Central memory CD8-positive, alpha-beta T cell (primary cell): ENCODE data around the gene TFF1.

ENCODE experiments used
- ATAC-seq: fragments of 150-1000 bp; cut with Tn5 transposase; replicated peaks from 2 replicates; pipeline ENCODE4 v1.10.0; 2022; ENCODE audit warnings: mild to moderate bottlenecking, moderate FRiP score, moderate number of reproducible peaks; ENCODE audit not compliant: poor library complexity, severe bottlenecking; ENCODE audit errors: extremely low read depth
- DNase-seq, 2 donors: peaks; one replicate each; pipeline ENCODE4 v3.0.0; 2021; ENCODE audit warnings: low spot score in 2 of 2
- H3K27ac Mint-ChIP-seq: one replicate; pipeline ENCODE4 v1.8.0; 2022; ENCODE audit warnings: low read depth, mild to moderate bottlenecking, moderate library complexity, mixed read lengths
- H3K27me3 Mint-ChIP-seq: one replicate; pipeline ENCODE4 v1.8.0; 2022; ENCODE audit warnings: mixed read lengths
- H3K36me3 Mint-ChIP-seq: one replicate; pipeline ENCODE4 v1.8.0; 2022; ENCODE audit warnings: mild to moderate bottlenecking, moderate library complexity, mixed read lengths; ENCODE audit not compliant: insufficient read depth
- H3K4me1 Mint-ChIP-seq: one replicate; pipeline ENCODE4 v1.8.0; 2022; ENCODE audit warnings: mixed read lengths
- H3K4me3 Mint-ChIP-seq: one replicate; pipeline ENCODE4 v1.8.0; 2022; ENCODE audit warnings: mild to moderate bottlenecking, moderate library complexity, mixed read lengths
- H3K9me3 Mint-ChIP-seq: one replicate; pipeline ENCODE4 v1.8.0; 2022; ENCODE audit warnings: mixed read lengths

Gene TFF1

DNA sequence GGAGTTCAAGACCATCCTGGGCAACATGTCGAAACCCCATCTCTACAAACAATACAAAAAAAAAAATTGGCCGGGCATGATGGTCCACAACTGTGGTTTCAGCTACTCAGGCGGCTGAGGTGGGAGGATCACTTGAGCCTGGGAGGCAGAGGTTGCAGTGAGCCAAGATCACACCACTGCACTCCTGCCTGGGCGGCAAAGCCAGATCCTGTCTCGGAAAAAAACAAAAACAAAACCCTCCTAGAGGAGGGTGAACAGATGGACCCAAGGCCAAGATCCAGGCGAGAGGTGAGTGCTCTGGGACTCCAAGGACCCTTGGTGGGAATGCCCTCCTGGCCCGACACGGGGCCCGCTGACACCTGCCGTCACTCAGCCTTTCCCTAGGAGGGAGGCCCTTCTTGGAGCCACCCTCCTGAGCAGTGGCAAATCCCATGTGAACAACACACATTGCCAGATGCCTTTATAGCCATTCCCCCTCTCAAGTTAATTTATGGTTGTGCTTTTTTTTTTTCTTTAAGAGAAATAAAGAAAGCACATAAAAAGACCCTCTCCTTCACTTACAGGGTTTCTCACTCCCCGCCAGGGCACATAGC is 15.9 kb downstream of the TFF1 start:
- DNase-seq, result no peak
- ATAC-seq, result no peak
- Mint-ChIP-seq H3K27me3 (peaks cover 5% of the 10 kb centered on the region), H3K9me3 (no peaks in the 10 kb centered on the region), H3K27ac (no peak overlapping the region), H3K4me1 (no peaks in the 10 kb centered on the region), H3K4me3 (no peak overlapping the region), H3K36me3 (no peaks in the 10 kb centered on the region)

DNA sequence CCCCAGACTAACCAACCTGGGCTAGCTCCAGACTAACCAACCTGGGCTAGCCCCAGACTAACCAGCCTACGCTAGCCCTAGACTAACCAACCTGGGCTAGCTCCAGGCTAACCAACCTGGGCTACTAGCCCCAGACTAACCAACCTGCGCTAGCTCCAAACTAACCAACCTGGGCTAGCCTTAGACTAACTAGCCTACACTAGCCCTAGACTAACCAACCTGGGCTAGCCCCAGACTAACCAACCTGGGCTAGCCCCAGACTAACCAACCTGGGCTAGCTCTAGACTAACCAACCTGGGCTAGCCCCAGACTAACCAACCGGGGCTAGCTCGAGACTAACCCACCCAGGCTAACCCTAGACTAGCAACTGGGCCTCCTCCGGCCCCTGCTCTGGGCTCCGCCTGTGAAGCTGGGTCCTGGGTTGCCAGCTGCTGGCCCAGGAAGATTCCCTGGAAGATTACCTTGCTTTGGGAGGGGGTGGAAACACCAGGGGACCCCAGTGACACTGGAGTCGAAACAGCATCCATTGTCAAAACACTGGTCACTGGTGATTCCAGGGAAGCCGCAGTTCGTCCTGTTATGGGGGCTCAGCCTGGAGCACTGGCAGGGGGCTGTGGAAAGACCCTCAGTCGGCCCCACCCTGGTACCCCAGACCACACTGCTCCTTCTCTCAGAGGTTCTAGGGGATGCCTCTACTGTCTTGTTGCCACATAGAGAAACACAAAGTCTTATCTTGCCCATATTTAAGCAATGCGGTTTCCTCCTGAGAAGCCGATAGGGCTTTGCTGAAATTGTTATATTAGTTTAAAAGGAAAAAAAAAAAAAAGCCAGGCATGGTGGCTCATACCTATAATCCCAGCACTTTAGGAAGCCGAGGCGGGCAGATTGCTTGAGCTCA is 16.7 kb downstream of the TFF1 start:
- peaks cover 6% of the 10 kb centered on the region for H3K27me3 Mint-ChIP-seq
- H3K9me3 Mint-ChIP-seq, result no peaks in the 10 kb centered on the region
- DNase-seq, result no peak
- no peak for ATAC-seq
- H3K36me3 Mint-ChIP-seq, result no peaks in the 10 kb centered on the region
- H3K4me1 Mint-ChIP-seq, result no peaks in the 10 kb centered on the region
- no peak overlapping the region for H3K27ac Mint-ChIP-seq
- no peak overlapping the region for H3K4me3 Mint-ChIP-seq

DNA sequence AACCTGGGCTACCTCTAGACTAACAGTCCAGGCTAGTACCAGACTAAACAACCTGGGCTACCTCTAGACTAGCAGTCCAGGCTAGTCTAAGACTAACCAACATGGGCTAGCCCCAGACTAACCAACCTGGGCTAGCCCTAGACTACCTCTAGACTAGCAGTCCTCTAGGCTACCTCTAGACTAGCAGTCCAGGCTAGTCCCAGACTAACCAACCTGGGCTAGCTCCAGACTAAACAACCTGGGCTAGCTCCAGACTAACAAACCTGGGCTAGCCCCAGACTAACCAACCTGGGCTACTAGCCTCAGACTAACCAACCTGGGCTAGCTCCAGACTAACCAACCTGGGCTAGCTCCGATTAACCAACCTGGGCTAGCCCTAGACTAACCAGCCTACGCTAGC is 17.6 kb downstream of the TFF1 start:
- DNase-seq, result no peak

DNA sequence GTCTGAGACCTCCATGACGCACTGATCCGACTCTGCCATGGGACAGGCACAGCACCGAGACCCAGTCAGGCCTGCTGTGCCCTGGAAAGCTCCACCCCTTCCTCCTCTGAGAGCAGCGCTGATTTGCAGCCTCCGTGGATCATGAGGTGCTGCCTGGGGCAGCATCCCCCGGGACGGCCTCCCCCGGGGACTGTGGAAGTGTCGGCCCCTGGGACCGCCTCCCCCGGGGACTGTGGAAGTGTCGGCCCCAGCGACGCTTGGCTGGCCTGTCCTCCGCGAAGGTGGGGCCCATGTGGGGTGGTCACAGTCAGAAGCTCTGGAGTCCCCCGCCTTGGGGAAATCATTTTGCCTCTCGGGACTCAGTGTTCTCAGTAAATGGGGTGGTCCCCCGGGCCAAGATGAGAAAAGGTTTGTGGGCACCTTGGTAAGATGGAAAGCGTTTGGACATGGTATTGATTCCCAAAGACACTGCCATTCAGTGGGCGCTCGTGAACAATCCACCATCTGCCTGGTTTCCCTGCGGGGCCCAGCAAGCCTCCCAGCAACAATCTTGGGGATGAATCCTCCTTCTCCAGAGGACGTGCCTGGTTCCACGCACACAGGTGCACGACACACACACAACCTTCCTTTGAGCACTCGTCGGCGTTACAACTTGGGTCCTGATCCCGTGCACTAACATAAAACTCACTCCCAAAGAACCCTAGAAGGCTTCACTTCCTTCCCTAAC is 18.6 kb downstream of the TFF1 start:
- peaks cover 6% of the 10 kb centered on the region for H3K27me3 Mint-ChIP-seq
- no peak overlapping the region for H3K27ac Mint-ChIP-seq
- DNase-seq, result no peak
- ATAC-seq, result no peak
- no peaks in the 10 kb centered on the region for H3K36me3 Mint-ChIP-seq
- no peak overlapping the region for H3K4me3 Mint-ChIP-seq
- H3K4me1 Mint-ChIP-seq, result no peaks in the 10 kb centered on the region
- no peaks in the 10 kb centered on the region for H3K9me3 Mint-ChIP-seq

More for the DNA sequence above, 17.6 kb downstream of the TFF1 start:
- no peak for ATAC-seq
- Mint-ChIP-seq H3K27ac (no peak overlapping the region), H3K27me3 (peaks cover 6% of the 10 kb centered on the region), H3K36me3 (no peaks in the 10 kb centered on the region), H3K4me3 (no peak overlapping the region), H3K4me1 (no peaks in the 10 kb centered on the region), H3K9me3 (no peaks in the 10 kb centered on the region)

DNA sequence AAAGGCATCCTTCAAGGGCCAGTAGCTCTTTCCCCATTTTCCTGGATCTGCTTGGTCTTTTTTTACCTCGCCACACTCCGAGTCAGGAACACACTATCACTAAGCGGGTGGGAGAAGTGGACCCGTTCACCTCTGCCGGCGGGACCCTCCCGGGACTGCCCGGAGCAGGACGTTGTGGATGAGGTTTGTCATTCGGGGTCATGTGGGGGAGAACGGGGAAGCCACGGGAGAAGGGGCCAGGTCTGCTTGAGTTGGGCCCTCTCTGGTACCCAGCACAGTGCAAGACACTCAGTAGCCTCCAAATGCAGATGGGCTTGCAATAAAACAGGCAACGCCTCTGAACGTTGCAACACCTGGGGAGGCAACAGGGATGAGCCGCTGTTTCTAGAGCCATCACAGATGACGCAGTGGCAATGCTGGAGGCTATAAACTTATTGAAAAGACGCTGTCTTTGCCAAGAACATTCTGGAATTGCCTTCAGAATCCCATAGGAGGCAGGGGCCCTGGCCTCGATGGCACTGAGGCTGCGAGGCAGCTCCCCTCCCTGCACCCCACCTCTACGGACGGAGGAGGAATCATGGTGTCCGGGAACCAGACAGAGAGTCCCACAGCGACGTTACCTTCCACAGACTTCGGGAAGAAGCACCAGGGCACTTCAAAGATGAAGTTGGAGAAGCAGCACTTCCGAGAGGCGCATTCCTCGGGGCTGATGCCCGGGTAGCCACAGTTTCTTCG is 19.3 kb downstream of the TFF1 start:
- H3K27me3 Mint-ChIP-seq, result peaks cover 6% of the 10 kb centered on the region
- H3K27ac Mint-ChIP-seq, result no peak overlapping the region
- no peaks in the 10 kb centered on the region for H3K36me3 Mint-ChIP-seq
- no peaks in the 10 kb centered on the region for H3K9me3 Mint-ChIP-seq
- H3K4me1 Mint-ChIP-seq, result no peaks in the 10 kb centered on the region
- ATAC-seq (no peak), DNase-seq (no peak)
- no peak overlapping the region for H3K4me3 Mint-ChIP-seq

DNA sequence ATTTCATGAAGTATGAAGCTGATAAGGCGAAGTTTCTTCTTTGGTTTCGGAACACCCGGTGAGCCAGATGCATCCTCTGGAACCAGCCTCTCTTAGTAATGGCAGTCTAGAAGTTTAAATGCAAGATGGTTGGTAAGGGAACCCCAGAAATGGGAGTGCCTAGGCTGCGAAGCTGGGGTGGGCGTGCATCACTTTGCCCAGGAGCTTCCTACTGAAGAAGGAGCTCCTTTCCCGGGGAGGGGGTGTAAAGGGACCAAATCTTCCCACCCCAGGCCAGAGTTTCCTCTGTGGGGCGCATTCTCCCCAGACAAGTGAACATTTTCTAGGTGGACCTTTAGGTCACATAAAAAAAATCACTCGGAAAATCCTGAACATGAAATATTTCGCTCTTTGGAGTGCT is 19.9 kb downstream of the TFF1 start:
- H3K27me3 Mint-ChIP-seq, result peaks cover 6% of the 10 kb centered on the region
- no peak overlapping the region for H3K27ac Mint-ChIP-seq
- H3K36me3 Mint-ChIP-seq, result no peaks in the 10 kb centered on the region
- no peak overlapping the region for H3K4me3 Mint-ChIP-seq
- H3K9me3 Mint-ChIP-seq, result no peaks in the 10 kb centered on the region
- DNase-seq (no peak), ATAC-seq (no peak)
- no peaks in the 10 kb centered on the region for H3K4me1 Mint-ChIP-seq

DNA sequence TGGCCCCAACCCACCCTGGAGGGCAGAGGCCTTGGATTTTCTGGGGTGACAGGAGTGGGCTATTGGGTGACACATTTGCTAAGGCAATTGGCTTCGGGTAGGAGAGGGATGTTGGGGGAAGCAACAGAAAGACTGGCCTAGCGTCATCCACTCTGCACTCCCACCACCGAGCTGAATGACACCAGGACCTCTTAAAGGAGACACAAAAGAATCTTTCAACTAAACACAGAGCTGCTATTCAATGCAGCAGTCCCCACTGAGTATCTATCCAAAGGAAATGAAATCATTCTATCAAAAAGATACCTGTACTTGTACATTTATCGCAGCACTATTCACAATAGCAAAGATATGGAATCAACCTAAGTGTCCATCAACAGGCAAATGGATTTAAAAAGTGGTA is 21.7 kb downstream of the TFF1 start:
- Mint-ChIP-seq H3K36me3 (no peaks in the 10 kb centered on the region), H3K9me3 (no peaks in the 10 kb centered on the region), H3K4me1 (no peaks in the 10 kb centered on the region), H3K27me3 (peaks cover 6% of the 10 kb centered on the region), H3K4me3 (no peak overlapping the region), H3K27ac (no peak overlapping the region)
- DNase-seq (no peak), ATAC-seq (no peak)

DNA sequence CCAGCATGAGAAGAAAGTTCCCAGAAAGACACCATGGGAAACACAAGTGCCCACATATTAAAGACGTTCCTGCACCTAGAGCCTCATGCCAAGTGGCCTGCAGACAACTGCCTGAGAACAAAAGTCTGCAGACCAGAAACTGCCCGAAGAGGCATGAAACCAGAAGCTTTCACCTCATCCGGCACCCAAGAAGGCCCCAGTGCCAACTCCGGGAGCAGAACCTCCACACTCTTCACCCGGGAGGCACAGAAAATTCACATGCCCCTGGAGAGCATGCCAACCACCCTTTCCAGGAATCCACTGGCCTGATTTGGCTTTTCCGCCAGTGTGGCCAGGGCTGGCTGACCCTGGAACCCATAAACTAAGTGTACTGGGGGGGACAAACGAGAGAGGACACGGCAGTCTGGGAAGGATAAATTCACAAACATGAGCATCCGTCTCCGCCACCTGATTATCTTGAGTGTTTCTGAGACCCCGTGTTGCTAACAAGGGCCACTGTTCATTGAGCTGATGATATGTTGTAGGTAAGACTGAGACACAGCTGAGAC is 22.3 kb downstream of the TFF1 start:
- Mint-ChIP-seq H3K36me3 (no peaks in the 10 kb centered on the region), H3K27ac (no peak overlapping the region), H3K4me1 (no peaks in the 10 kb centered on the region), H3K9me3 (no peaks in the 10 kb centered on the region), H3K27me3 (peaks cover 6% of the 10 kb centered on the region), H3K4me3 (no peak overlapping the region)
- no peak for DNase-seq
- no peak for ATAC-seq

DNA sequence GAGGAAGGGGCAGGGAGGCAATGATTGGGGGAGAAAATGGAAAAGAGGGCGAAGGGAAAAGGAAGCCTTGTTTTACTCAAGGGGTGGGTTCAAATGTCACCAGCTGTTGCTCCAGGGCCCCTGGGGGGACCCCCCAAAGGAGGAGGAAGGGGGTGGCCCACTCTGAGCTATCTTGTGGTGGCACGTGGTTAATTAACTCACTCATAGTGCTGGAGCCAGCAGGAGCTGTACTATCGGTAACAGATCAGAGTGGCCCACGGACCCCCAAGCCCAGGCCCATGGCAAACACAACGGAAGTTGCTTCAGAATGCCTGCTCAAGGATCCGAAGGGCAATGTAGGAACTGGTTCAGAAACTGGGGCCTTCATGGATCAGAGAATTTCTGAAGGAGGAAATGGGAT is 22.8 kb downstream of the TFF1 start:
- peaks cover 6% of the 10 kb centered on the region for H3K27me3 Mint-ChIP-seq
- no peak overlapping the region for H3K4me3 Mint-ChIP-seq
- no peaks in the 10 kb centered on the region for H3K36me3 Mint-ChIP-seq
- no peaks in the 10 kb centered on the region for H3K4me1 Mint-ChIP-seq
- ATAC-seq, result no peak
- H3K27ac Mint-ChIP-seq, result no peak overlapping the region
- H3K9me3 Mint-ChIP-seq, result no peaks in the 10 kb centered on the region
- DNase-seq, result no peak

DNA sequence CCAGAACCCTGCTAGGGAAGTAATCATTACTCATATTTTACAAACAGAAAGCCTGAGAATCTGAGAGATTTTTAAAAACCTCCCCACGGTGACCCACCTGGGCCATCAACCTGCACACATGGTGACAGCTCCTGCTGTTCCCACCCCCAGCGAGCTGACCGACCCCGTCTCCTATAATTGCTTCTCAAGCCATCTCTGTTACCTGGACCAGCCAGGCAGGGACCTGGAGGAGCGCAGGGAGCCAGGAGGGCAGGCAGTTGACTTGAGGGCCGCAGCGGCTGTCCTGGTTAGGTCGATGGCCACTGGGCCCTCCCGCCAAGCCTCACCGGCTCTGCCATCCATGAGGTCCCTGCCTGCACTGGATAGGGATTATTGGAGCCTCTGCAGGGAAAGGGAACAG is 23.2 kb downstream of the TFF1 start:
- Mint-ChIP-seq H3K9me3 (no peaks in the 10 kb centered on the region), H3K27me3 (peaks cover 6% of the 10 kb centered on the region), H3K4me3 (no peak overlapping the region), H3K27ac (no peak overlapping the region), H3K4me1 (peaks cover 1% of the 10 kb centered on the region), H3K36me3 (no peaks in the 10 kb centered on the region)
- DNase-seq, result no peak
- ATAC-seq, result no peak

DNA sequence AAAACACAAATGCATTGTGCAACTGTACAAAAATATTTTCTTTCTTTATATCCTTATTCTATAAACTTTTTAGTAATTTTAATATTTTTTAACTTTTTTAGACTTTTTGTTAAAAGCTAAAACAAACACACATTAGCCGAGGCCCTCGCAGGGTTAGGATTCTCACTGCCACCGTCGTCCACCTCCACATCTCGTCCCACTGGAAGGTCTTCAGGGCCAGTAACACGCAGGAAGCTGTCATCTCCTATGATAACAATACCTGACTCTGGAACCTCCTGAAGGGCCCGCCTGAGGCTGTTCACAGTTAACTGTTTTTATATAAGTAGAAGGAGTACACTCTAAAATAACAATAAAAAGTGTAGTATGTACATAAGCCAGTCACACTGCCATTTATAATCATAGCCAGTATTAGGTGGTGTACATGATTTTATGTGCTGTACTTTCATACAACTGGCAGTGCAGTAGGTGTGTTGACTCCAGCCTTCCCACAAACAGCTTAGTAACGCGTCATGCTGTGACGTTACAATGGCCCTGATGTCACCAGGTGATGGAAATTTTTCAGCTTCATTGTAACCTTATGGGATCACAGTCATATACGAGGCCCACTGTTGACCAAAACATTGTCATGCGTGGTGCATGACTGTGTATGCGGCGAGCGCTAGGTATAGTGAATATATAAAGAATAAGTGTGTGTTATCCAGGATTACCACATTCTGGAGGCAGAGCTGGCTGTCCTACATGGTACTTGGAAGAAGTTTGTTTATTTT is 24.4 kb downstream of the TFF1 start:
- no peak overlapping the region for H3K27ac Mint-ChIP-seq
- DNase-seq (no peak), ATAC-seq (no peak)
- no peak overlapping the region for H3K4me3 Mint-ChIP-seq
- H3K27me3 Mint-ChIP-seq, result peaks cover 6% of the 10 kb centered on the region
- peaks cover 8% of the 10 kb centered on the region for H3K4me1 Mint-ChIP-seq
- H3K9me3 Mint-ChIP-seq, result no peaks in the 10 kb centered on the region
- no peaks in the 10 kb centered on the region for H3K36me3 Mint-ChIP-seq
